GM12878 (cell line): Measurements from ENCODE around the gene WFDC12. TPM values are rescaled to one million over a fixed set of nuclear protein-coding genes. Genes with fewer than 3 reads are reported as not detected.

ENCODE experiments used
- ATAC-seq: fragments of 200-7000 bp; cut with Tn5 transposase; 3 replicates; pipeline ENCODE4 v1.9.1; 2020; ENCODE audit warnings: mild to moderate bottlenecking, moderate library complexity
- BruUV-seq: library from RNA; stranded (reverse); fragments of 400-500 nt; replicated peaks from 2 replicates; lab custom pipeline; 2021; lab: Mats Ljungman, UMichigan
- CTCF ChIA-PET: fragments of 300-600 bp; sonication (Branson Sonifier 250); formaldehyde crosslinking; extraction: SDS; loops from one replicate; lab custom pipeline; 2021; ENCODE audit warnings: inconsistent platforms; lab: Yijun Ruan, JAX
- POLR2A ChIA-PET: fragments of 350-600 bp; formaldehyde crosslinking; extraction: SDS; loops from one replicate; lab custom pipeline; 2021; ENCODE audit warnings: inconsistent platforms; lab: Charles Lee
- RAD21 ChIA-PET: fragments of 300-600 bp; sonication (Branson Sonifier 250); formaldehyde crosslinking; loops from one replicate; lab custom pipeline; 2023; ENCODE audit warnings: antibody characterized with exemption; ENCODE audit not compliant: unreplicated experiment; lab: Charles Lee
- SMC1A ChIA-PET: fragments of 300-600 bp; sonication (Branson Sonifier 250); formaldehyde crosslinking; loops from one replicate; lab custom pipeline; 2023; ENCODE audit not compliant: unreplicated experiment, uncharacterized antibody; lab: Charles Lee
- DNase-seq: peaks from one replicate; pipeline ENCODE4 v3.0.0-alpha.2; 2011; ENCODE audit warnings: low read depth, low spot score
- FAIRE-seq: peaks from 3 replicates; lab custom pipeline; 2011; peaks lifted over from hg19 to GRCh38; lab: Jason Lieb, UNC
- H2AFZ ChIP-seq: 2 replicates; pipeline ENCODE4 v1.6.0; 2011; ENCODE audit warnings: low read depth, low read length, control low read depth; ENCODE audit not compliant: control insufficient read depth
- H3K27ac ChIP-seq: 2 replicates; pipeline ENCODE4 v1.5.1; 2011; ENCODE audit warnings: control low read depth; ENCODE audit not compliant: control insufficient read depth, insufficient read depth
- H3K27me3 ChIP-seq, 2 experiments: replicated peaks in 1 of 2; 2 replicates each; pipeline versions ENCODE4 v1.6.0 to v1.6.1; 2011; ENCODE audit warnings: low read length in 1 of 2; ENCODE audit not compliant: control insufficient read depth in 2 of 2, insufficient read depth in 2 of 2
- H3K36me3 ChIP-seq, 2 experiments: 2 replicates each; pipeline ENCODE4 v1.5.1; 2011; ENCODE audit warnings: low read length in 1 of 2; ENCODE audit not compliant: control insufficient read depth in 2 of 2, insufficient read depth in 2 of 2
- H3K4me1 ChIP-seq: 2 replicates; pipeline ENCODE4 v1.6.1; 2011; ENCODE audit warnings: mild to moderate bottlenecking, low read length, moderate library complexity, mixed read lengths; ENCODE audit not compliant: control insufficient read depth, insufficient read depth
- H3K4me2 ChIP-seq: 2 replicates; pipeline ENCODE4 v1.6.0; 2011; ENCODE audit warnings: control low read depth; ENCODE audit not compliant: control insufficient read depth, insufficient read depth
- H3K4me3 ChIP-seq: fragments of 200-600 bp; sonication (generic); 2 replicates; pipeline ENCODE4 v1.5.1; 2016
- H3K79me2 ChIP-seq: 2 replicates; pipeline ENCODE4 v1.6.0; 2011; ENCODE audit warnings: low read length; ENCODE audit not compliant: control insufficient read depth, insufficient read depth
- H3K9ac ChIP-seq: 2 replicates; pipeline ENCODE4 v1.8.0; 2011; ENCODE audit warnings: low read length, control low read depth, mixed read lengths; ENCODE audit not compliant: control insufficient read depth, insufficient read depth
- H3K9me3 ChIP-seq: replicated peaks from 3 replicates; pipeline ENCODE4 v1.5.1; 2011; ENCODE audit warnings: mild to moderate bottlenecking, low read length; ENCODE audit not compliant: control insufficient read depth, insufficient read depth
- H4K20me1 ChIP-seq: 2 replicates; pipeline ENCODE4 v1.6.0; 2011; ENCODE audit not compliant: control insufficient read depth, insufficient read depth
- IKZF2 ChIP-seq, 2 experiments: fragments of 450-650 bp; IDR thresholded peaks; 2 replicates each; pipeline ENCODE4 v1.6.1; 2017; ENCODE audit warnings: mild to moderate bottlenecking in 2 of 2, moderate library complexity in 2 of 2
- POU2F2 ChIP-seq: IDR thresholded peaks from 3 replicates; pipeline ENCODE4 v1.6.1; 2011; ENCODE audit warnings: low read depth, mild to moderate bottlenecking, low read length, borderline replicate concordance
- SMAD5 ChIP-seq: IDR thresholded peaks from 2 replicates; pipeline ENCODE4 v1.6.1; 2016; ENCODE audit warnings: antibody characterized with exemption, low read depth
- TCF7 ChIP-seq: IDR thresholded peaks from 2 replicates; pipeline ENCODE4 v1.6.1; 2014; ENCODE audit warnings: antibody characterized with exemption, borderline replicate concordance
- WGBS: methylation state at CpG from one replicate; pipeline ENCODE4 v1.1.6; 2016; ENCODE audit warnings: low lambda C conversion rate; ENCODE audit not compliant: insufficient replicate concordance, insufficient coverage; ENCODE audit errors: missing lambda C conversion rate; 5-methylcytosine and 5-hydroxymethylcytosine counted together
- in situ Hi-C: fragments of 300-500 bp; cut with MboI; formaldehyde crosslinking; loops from 9 replicates; pipeline ENCODE4 v1.14.3; 2018; ENCODE audit warnings: mixed read lengths
- intact Hi-C: fragments of 100-400 bp; cut with micrococcal nuclease; formaldehyde crosslinking; loops from one replicate; pipeline ENCODE4 v1.14.2; 2022; ENCODE audit not compliant: unreplicated experiment
- polyA plus RNA-seq, 11 experiments: library from polyadenylated mRNA; depleted of rRNA in 4 of 11; unstranded in 6 of 11; stranded (reverse) in 5 of 11; fragments of >200 nt; fragmentation: Nextera tagmentation in 4 of 11; fragmentation: Illumina TruSeq in 1 of 11; extraction: Ambion mirVana in 4 of 11; extraction: Trizol in 1 of 11; gene quantifications; 1 replicate in 1 of 11; 2 replicates in 10 of 11; pipeline versions ENCODE4 v1.2.1 to v1.2.3, GENCODE V29; 2011 to 2016; ENCODE audit warnings: inconsistent platforms in 2 of 11, missing spikeins in 2 of 11, low read depth in 1 of 11
- total RNA-seq, 4 experiments: library from RNA; depleted of rRNA in 3 of 4; stranded (reverse); fragments of >200 nt in 3 of 4; fragmentation: Illumina TruSeq in 1 of 4; extraction: Trizol in 1 of 4; gene quantifications; 2 replicates each; pipeline versions ENCODE4 v1.2.1 to v1.2.3, GENCODE V29; 2013 to 2021
- TF ChIP-seq, protein P1 (sequence below), 3 experiments: IDR thresholded peaks in 2 of 3; conservative IDR thresholded peaks in 1 of 3; 2 replicates each; pipeline ENCODE4 v1.5.1; 2011; ENCODE audit warnings: low read depth in 3 of 3, low read length in 3 of 3, mild to moderate bottlenecking in 3 of 3, control low read depth in 2 of 3, moderate library complexity in 2 of 3, inconsistent platforms in 1 of 3, mixed read lengths in 1 of 3; ENCODE audit not compliant: control insufficient read depth in 2 of 3, insufficient read depth in 1 of 3; ENCODE audit errors: extremely low read depth in 1 of 3

WFDC12 gene
- total and polyA plus RNA-seq, 10 of the 15 experiments (the other 5 are each of a cell fraction or from before 2014, with no cell fraction given) = not detected

DNA sequence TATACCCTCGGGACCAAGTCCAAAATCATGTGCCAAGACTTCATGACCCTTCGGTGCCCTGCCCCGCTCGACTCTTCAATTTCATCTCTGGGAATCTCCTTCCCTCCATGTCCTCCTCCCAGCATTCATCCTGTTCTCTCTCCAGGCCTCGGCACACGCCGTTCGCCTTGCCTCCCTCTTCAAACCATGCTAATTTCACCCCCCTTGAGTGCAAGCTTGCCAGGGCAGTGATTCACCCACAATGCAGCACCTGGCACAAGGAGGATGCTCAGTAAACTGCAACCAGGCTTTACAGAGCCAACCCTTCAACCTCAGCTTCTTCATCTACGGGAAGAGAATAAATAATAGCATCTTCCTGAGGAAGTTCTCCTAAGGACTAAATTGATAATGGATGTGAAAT lies 27.5 kb downstream of the WFDC12 start:
- Histone ChIP-seq H3K9me3 (no peaks in the 10 kb centered on the region; the same call in 2 of the 3 replicates), H3K36me3 (no peaks in the 10 kb centered on the region), H3K79me2 (no peaks in the 10 kb centered on the region), H3K4me3 (no peak overlapping the region), H2AFZ (no peak overlapping the region), H3K4me2 (no peak overlapping the region), H3K9ac (no peak overlapping the region), H4K20me1 (no peaks in the 10 kb centered on the region; the same call in 1 of the 2 replicates), H3K27ac (no peak overlapping the region), H3K4me1 (no peaks in the 10 kb centered on the region), H3K27me3 (peaks cover 2 to 9% of the 10 kb centered on the region in 2 experiments; a peak in 3 of 4 replicates)
- FAIRE-seq (no peak), ATAC-seq (no peak), DNase-seq (no peak)
- POLR2A ChIA-PET = interaction anchor here (1.0 kb wide), 1 partner anchor 16 kb away, joined by 3 read pairs; no protein-coding TSS in a partner anchor
- SMC1A ChIA-PET = interaction anchor here (0.7 to 8.3 kb wide), 17 partner anchors 9 to 297 kb away, joined by 3 to 108 read pairs (median 4); partner anchors contain the start of gene PABPC1L
- RAD21 ChIA-PET = interaction anchor here (1.0 to 7.0 kb wide), 9 partner anchors 8 to 137 kb away, joined by 3 to 85 read pairs (median 6); partner anchors contain the start of gene TOMM34
- 76% methylated on average over 9 of the region's 9 CpGs for WGBS
- intact Hi-C loops (loop anchor here (1.0 to 5.0 kb wide), 4 partner anchors 52 to 196 kb away; partner anchors contain the start of gene PABPC1L), in situ Hi-C loops (no loop called here)
- TF ChIP-seq, protein P1, sequence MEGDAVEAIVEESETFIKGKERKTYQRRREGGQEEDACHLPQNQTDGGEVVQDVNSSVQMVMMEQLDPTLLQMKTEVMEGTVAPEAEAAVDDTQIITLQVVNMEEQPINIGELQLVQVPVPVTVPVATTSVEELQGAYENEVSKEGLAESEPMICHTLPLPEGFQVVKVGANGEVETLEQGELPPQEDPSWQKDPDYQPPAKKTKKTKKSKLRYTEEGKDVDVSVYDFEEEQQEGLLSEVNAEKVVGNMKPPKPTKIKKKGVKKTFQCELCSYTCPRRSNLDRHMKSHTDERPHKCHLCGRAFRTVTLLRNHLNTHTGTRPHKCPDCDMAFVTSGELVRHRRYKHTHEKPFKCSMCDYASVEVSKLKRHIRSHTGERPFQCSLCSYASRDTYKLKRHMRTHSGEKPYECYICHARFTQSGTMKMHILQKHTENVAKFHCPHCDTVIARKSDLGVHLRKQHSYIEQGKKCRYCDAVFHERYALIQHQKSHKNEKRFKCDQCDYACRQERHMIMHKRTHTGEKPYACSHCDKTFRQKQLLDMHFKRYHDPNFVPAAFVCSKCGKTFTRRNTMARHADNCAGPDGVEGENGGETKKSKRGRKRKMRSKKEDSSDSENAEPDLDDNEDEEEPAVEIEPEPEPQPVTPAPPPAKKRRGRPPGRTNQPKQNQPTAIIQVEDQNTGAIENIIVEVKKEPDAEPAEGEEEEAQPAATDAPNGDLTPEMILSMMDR (IDR thresholded peaks at IDR 0.05 in 2 of 3, conservative IDR thresholded peaks at IDR 0.05 in 1 of 3; ENCODE audit: control insufficient read depth in 2 of 3, extremely low read depth in 1 of 3, insufficient read depth in 1 of 3, low read depth in 3 of 3, low read length in 3 of 3) = no peak
- TF ChIP-seq SMAD5 = no peak
- TF ChIP-seq TCF7 = no peak
- no peak for TF ChIP-seq IKZF2 (IDR thresholded peaks at IDR 0.05)
- no peak for TF ChIP-seq POU2F2
- CTCF ChIA-PET = interaction anchor here (0.6 to 6.3 kb wide), 30 partner anchors 9 to 413 kb away, joined by 3 to 162 read pairs (median 9); partner anchors contain the start of genes PABPC1L and WFDC5
- no TSS peak for BruUV-seq
